GM12878 (cell line): ENCODE data around the gene EYS. TPM values are rescaled to one million over a fixed set of nuclear protein-coding genes. Genes with fewer than 3 reads are reported as not detected.

ENCODE experiments used
- ATAC-seq: fragments of 200-7000 bp; cut with Tn5 transposase; 3 replicates; pipeline ENCODE4 v1.9.1; 2020; ENCODE audit warnings: mild to moderate bottlenecking, moderate library complexity
- BruUV-seq: library from RNA; stranded (reverse); fragments of 400-500 nt; replicated peaks from 2 replicates; lab custom pipeline; 2021; lab: Mats Ljungman, UMichigan
- CTCF ChIA-PET: fragments of 300-600 bp; sonication (Branson Sonifier 250); formaldehyde crosslinking; extraction: SDS; loops from one replicate; lab custom pipeline; 2021; ENCODE audit warnings: inconsistent platforms; lab: Yijun Ruan, JAX
- POLR2A ChIA-PET: fragments of 350-600 bp; formaldehyde crosslinking; extraction: SDS; loops from one replicate; lab custom pipeline; 2021; ENCODE audit warnings: inconsistent platforms; lab: Charles Lee
- RAD21 ChIA-PET: fragments of 300-600 bp; sonication (Branson Sonifier 250); formaldehyde crosslinking; loops from one replicate; lab custom pipeline; 2023; ENCODE audit warnings: antibody characterized with exemption; ENCODE audit not compliant: unreplicated experiment; lab: Charles Lee
- SMC1A ChIA-PET: fragments of 300-600 bp; sonication (Branson Sonifier 250); formaldehyde crosslinking; loops from one replicate; lab custom pipeline; 2023; ENCODE audit not compliant: unreplicated experiment, uncharacterized antibody; lab: Charles Lee
- DNase-seq: peaks from one replicate; pipeline ENCODE4 v3.0.0-alpha.2; 2011; ENCODE audit warnings: low read depth, low spot score
- FAIRE-seq: peaks from 3 replicates; lab custom pipeline; 2011; peaks lifted over from hg19 to GRCh38; lab: Jason Lieb, UNC
- H2AFZ ChIP-seq: 2 replicates; pipeline ENCODE4 v1.6.0; 2011; ENCODE audit warnings: low read depth, low read length, control low read depth; ENCODE audit not compliant: control insufficient read depth
- H3K27ac ChIP-seq: 2 replicates; pipeline ENCODE4 v1.5.1; 2011; ENCODE audit warnings: control low read depth; ENCODE audit not compliant: control insufficient read depth, insufficient read depth
- H3K27me3 ChIP-seq, 2 experiments: replicated peaks in 1 of 2; 2 replicates each; pipeline versions ENCODE4 v1.6.0 to v1.6.1; 2011; ENCODE audit warnings: low read length in 1 of 2; ENCODE audit not compliant: control insufficient read depth in 2 of 2, insufficient read depth in 2 of 2
- H3K36me3 ChIP-seq, 2 experiments: 2 replicates each; pipeline ENCODE4 v1.5.1; 2011; ENCODE audit warnings: low read length in 1 of 2; ENCODE audit not compliant: control insufficient read depth in 2 of 2, insufficient read depth in 2 of 2
- H3K4me1 ChIP-seq: 2 replicates; pipeline ENCODE4 v1.6.1; 2011; ENCODE audit warnings: mild to moderate bottlenecking, low read length, moderate library complexity, mixed read lengths; ENCODE audit not compliant: control insufficient read depth, insufficient read depth
- H3K4me2 ChIP-seq: 2 replicates; pipeline ENCODE4 v1.6.0; 2011; ENCODE audit warnings: control low read depth; ENCODE audit not compliant: control insufficient read depth, insufficient read depth
- H3K4me3 ChIP-seq: fragments of 200-600 bp; sonication (generic); 2 replicates; pipeline ENCODE4 v1.5.1; 2016
- H3K79me2 ChIP-seq: 2 replicates; pipeline ENCODE4 v1.6.0; 2011; ENCODE audit warnings: low read length; ENCODE audit not compliant: control insufficient read depth, insufficient read depth
- H3K9ac ChIP-seq: 2 replicates; pipeline ENCODE4 v1.8.0; 2011; ENCODE audit warnings: low read length, control low read depth, mixed read lengths; ENCODE audit not compliant: control insufficient read depth, insufficient read depth
- H3K9me3 ChIP-seq: replicated peaks from 3 replicates; pipeline ENCODE4 v1.5.1; 2011; ENCODE audit warnings: mild to moderate bottlenecking, low read length; ENCODE audit not compliant: control insufficient read depth, insufficient read depth
- H4K20me1 ChIP-seq: 2 replicates; pipeline ENCODE4 v1.6.0; 2011; ENCODE audit not compliant: control insufficient read depth, insufficient read depth
- CREB1 ChIP-seq: IDR thresholded peaks from 2 replicates; pipeline ENCODE4 v1.6.1; 2012; ENCODE audit warnings: low read depth, mild to moderate bottlenecking, inconsistent platforms
- E2F4 ChIP-seq: IDR thresholded peaks from 2 replicates; pipeline ENCODE4 v1.6.1; 2012; ENCODE audit warnings: low read depth, low read length, improper control_type of control experiment
- MEF2A ChIP-seq: IDR thresholded peaks from 2 replicates; pipeline ENCODE4 v1.6.1; 2011; ENCODE audit warnings: low read depth, mild to moderate bottlenecking, low read length, moderate library complexity; ENCODE audit not compliant: insufficient read depth
- SKIL ChIP-seq: fragments of 450-650 bp; IDR thresholded peaks from 2 replicates; pipeline ENCODE4 v1.6.1; 2017; ENCODE audit warnings: mild to moderate bottlenecking, low read depth, inconsistent platforms; ENCODE audit not compliant: poor library complexity, severe bottlenecking
- TAF1 ChIP-seq: IDR thresholded peaks from 2 replicates; pipeline ENCODE4 v1.6.1; 2011; ENCODE audit warnings: mild to moderate bottlenecking, low read depth, low read length, borderline replicate concordance
- TCF7 ChIP-seq: IDR thresholded peaks from 2 replicates; pipeline ENCODE4 v1.6.1; 2014; ENCODE audit warnings: antibody characterized with exemption, borderline replicate concordance
- ZBTB40 ChIP-seq: fragments of 450-650 bp; IDR thresholded peaks from 2 replicates; pipeline ENCODE4 v1.6.1; 2016; ENCODE audit warnings: mild to moderate bottlenecking, moderate library complexity, borderline replicate concordance
- WGBS: methylation state at CpG from one replicate; pipeline ENCODE4 v1.1.6; 2016; ENCODE audit warnings: low lambda C conversion rate; ENCODE audit not compliant: insufficient replicate concordance, insufficient coverage; ENCODE audit errors: missing lambda C conversion rate; 5-methylcytosine and 5-hydroxymethylcytosine counted together
- in situ Hi-C: fragments of 300-500 bp; cut with MboI; formaldehyde crosslinking; loops from 9 replicates; pipeline ENCODE4 v1.14.3; 2018; ENCODE audit warnings: mixed read lengths
- intact Hi-C: fragments of 100-400 bp; cut with micrococcal nuclease; formaldehyde crosslinking; loops from one replicate; pipeline ENCODE4 v1.14.2; 2022; ENCODE audit not compliant: unreplicated experiment
- polyA plus RNA-seq, 11 experiments: library from polyadenylated mRNA; depleted of rRNA in 4 of 11; unstranded in 6 of 11; stranded (reverse) in 5 of 11; fragments of >200 nt; fragmentation: Nextera tagmentation in 4 of 11; fragmentation: Illumina TruSeq in 1 of 11; extraction: Ambion mirVana in 4 of 11; extraction: Trizol in 1 of 11; gene quantifications; 1 replicate in 1 of 11; 2 replicates in 10 of 11; pipeline versions ENCODE4 v1.2.1 to v1.2.3, GENCODE V29; 2011 to 2016; ENCODE audit warnings: inconsistent platforms in 2 of 11, missing spikeins in 2 of 11, low read depth in 1 of 11
- total RNA-seq, 4 experiments: library from RNA; depleted of rRNA in 3 of 4; stranded (reverse); fragments of >200 nt in 3 of 4; fragmentation: Illumina TruSeq in 1 of 4; extraction: Trizol in 1 of 4; gene quantifications; 2 replicates each; pipeline versions ENCODE4 v1.2.1 to v1.2.3, GENCODE V29; 2013 to 2021

Gene EYS
- total and polyA plus RNA-seq, 10 of the 15 experiments (the other 5 are each of a cell fraction or from before 2014, with no cell fraction given) = under 0.01 to 0.14 (median 0.02) TPM; not detected in 1

- H3K27me3 ChIP-seq = no peaks in the 10 kb centered on the region
- H3K4me1 ChIP-seq = no peaks in the 10 kb centered on the region
- FAIRE-seq = no peak
- ChIA-PET CTCF (no interaction called here), POLR2A (no interaction called here), SMC1A (interaction anchor here (0.9 to 1.2 kb wide), 2 partner anchors 15 to 19 kb away, joined by 3 read pairs; no protein-coding TSS in a partner anchor), RAD21 (no interaction called here)
- no peaks in the 10 kb centered on the region for H3K79me2 ChIP-seq
- no peak for ATAC-seq
- no peak overlapping the region for H3K4me3 ChIP-seq
- 12% methylated on average over 3 of the region's 3 CpGs for WGBS
- H3K9me3 ChIP-seq = no peaks in the 10 kb centered on the region
- no peak overlapping the region for H3K9ac ChIP-seq
- no peak for DNase-seq
- no TSS peak for BruUV-seq
- TF ChIP-seq TAF1 (no peak), TCF7 (no peak), SKIL (no peak), MEF2A (no peak), CREB1 (no peak), ZBTB40 (no peak), E2F4 (no peak)
- no peak overlapping the region for H3K4me2 ChIP-seq
- no peak overlapping the region for H3K27ac ChIP-seq
- no peak overlapping the region for H2AFZ ChIP-seq
- in situ Hi-C loops = no loop called here
- intact Hi-C loops = no loop called here
- no peaks in the 10 kb centered on the region for H4K20me1 ChIP-seq
- H3K36me3 ChIP-seq = no peaks in the 10 kb centered on the region
Observed at GRCh38 chr6:63947792-63948529, 1759.1 kb downstream of the EYS start.
